ENCODE data around the gene SOX8.

GRCh38 chr16:1014221-1014620, 32.7 kb downstream of the SOX8 start:
- TF ChIP-seq CTCF (conservative IDR thresholded peaks at IDR 0.05 in 1 of 2, IDR thresholded peaks at IDR 0.05 in 1 of 2; ENCODE audit: low read depth in 1 of 2, low read length in 2 of 2) (no peak), EZH2 (IDR thresholded peaks at IDR 0.05; ENCODE audit: low read length, missing control alignments) (no peak)

All from fibroblast of lung (primary cell).